Panc1 (cell line): Measurements from ENCODE around the gene C11orf68. TPM values are rescaled to one million over a fixed set of nuclear protein-coding genes. Genes with fewer than 3 reads are reported as not detected.
A peak's percentile ranks its signal among the peaks of the same experiment; 100 is the strongest.

Experiments
- ATAC-seq: fragments of 200-7000 bp; cut with Tn5 transposase; 2 replicates; pipeline ENCODE4 v1.9.1; 2020; ENCODE audit warnings: mild to moderate bottlenecking, moderate library complexity
- BruUV-seq: library from RNA; stranded (reverse); fragments of 400-500 nt; replicated peaks from 2 replicates; lab custom pipeline; 2021; lab: Mats Ljungman, UMichigan
- CTCF ChIA-PET: fragments of 300-600 bp; sonication (Branson Sonifier 250); formaldehyde crosslinking; loops from one replicate; lab custom pipeline; 2022; ENCODE audit warnings: antibody characterized with exemption; lab: Charles Lee
- POLR2A ChIA-PET: fragments of 300-600 bp; sonication (Branson Sonifier 250); formaldehyde crosslinking; loops from one replicate; lab custom pipeline; 2022; ENCODE audit warnings: antibody characterized with exemption; lab: Charles Lee
- DNase-seq: peaks from one replicate; pipeline ENCODE4 v3.0.0-alpha.2; 2010; ENCODE audit warnings: low read depth, low spot score
- H3K27ac ChIP-seq: 2 replicates; pipeline ENCODE4 v1.5.1; 2011; ENCODE audit warnings: mild to moderate bottlenecking, low read length, inconsistent platforms
- H3K27me3 ChIP-seq: fragments of 200-500 bp; sonication (Bioruptor generic); 2 replicates; pipeline ENCODE4 v1.6.0; 2014; ENCODE audit warnings: low read length, inconsistent platforms; ENCODE audit not compliant: control insufficient read depth, insufficient read depth
- H3K36me3 ChIP-seq: fragments of 200-500 bp; sonication (Bioruptor generic); 2 replicates; pipeline ENCODE4 v1.5.1; 2014; ENCODE audit warnings: inconsistent platforms, mild to moderate bottlenecking, low read length, moderate library complexity; ENCODE audit not compliant: control insufficient read depth, insufficient read depth
- H3K4me1 ChIP-seq: 2 replicates; pipeline ENCODE4 v1.5.1; 2011; ENCODE audit warnings: inconsistent platforms, mild to moderate bottlenecking, low read length, moderate library complexity; ENCODE audit not compliant: control insufficient read depth, insufficient read depth
- H3K4me3 ChIP-seq, 2 experiments: 2 replicates each; pipeline ENCODE4 v1.5.1; 2011 to 2012; ENCODE audit warnings: low read depth in 2 of 2, low read length in 2 of 2, mild to moderate bottlenecking in 2 of 2, inconsistent platforms in 1 of 2, moderate library complexity in 1 of 2
- H3K9me3 ChIP-seq: fragments of 200-500 bp; sonication (Bioruptor generic); 2 replicates; pipeline ENCODE4 v1.5.1; 2014; ENCODE audit warnings: low read depth, mild to moderate bottlenecking, inconsistent platforms, low read length, moderate library complexity; ENCODE audit not compliant: control insufficient read depth, insufficient read depth
- POLR2AphosphoS5 ChIP-seq: IDR thresholded peaks from 2 replicates; pipeline ENCODE4 v1.6.1; 2012; ENCODE audit warnings: mild to moderate bottlenecking, low read depth, low read length, moderate library complexity
- REST ChIP-seq, 2 experiments: IDR thresholded peaks; 2 replicates each; pipeline ENCODE4 v1.6.1; 2011 to 2012; ENCODE audit warnings: low read depth in 2 of 2, control low read depth in 1 of 2, low read length in 1 of 2, mild to moderate bottlenecking in 1 of 2, moderate library complexity in 1 of 2; ENCODE audit not compliant: insufficient read depth in 1 of 2
- SIN3A ChIP-seq: IDR thresholded peaks from 2 replicates; pipeline ENCODE4 v1.6.1; 2012; ENCODE audit warnings: low read depth, mild to moderate bottlenecking, low read length, moderate library complexity, borderline replicate concordance; ENCODE audit not compliant: insufficient read depth
- TCF7L2 ChIP-seq: IDR thresholded peaks from 2 replicates; pipeline ENCODE4 v1.6.1; 2011; ENCODE audit warnings: mild to moderate bottlenecking, low read depth, low read length, inconsistent platforms
- in situ Hi-C: cut with HindIII; loops from 2 replicates; pipeline ENCODE4 v1.10.0; 2016; ENCODE audit warnings: low sequenced_read_pairs, low pct_unique_long_range_greater_than_20kb
- intact Hi-C: fragments of 100-400 bp; cut with micrococcal nuclease; formaldehyde crosslinking; loops from one replicate; pipeline ENCODE4 v1.10.0; 2022; ENCODE audit not compliant: unreplicated experiment
- total RNA-seq: library from RNA; stranded (reverse); gene quantifications from one replicate; pipeline ENCODE4 v1.2.1, GENCODE V29; 2021; ENCODE audit not compliant: unreplicated experiment
- TF ChIP-seq, protein P1 (sequence below): fragments of 450-650 bp; IDR thresholded peaks from 2 replicates; pipeline ENCODE4 v1.5.1; 2017; ENCODE audit warnings: mild to moderate bottlenecking

C11orf68 gene
- total RNA-seq, 1 experiment from 2014 or later = 84.7 TPM

DNA sequence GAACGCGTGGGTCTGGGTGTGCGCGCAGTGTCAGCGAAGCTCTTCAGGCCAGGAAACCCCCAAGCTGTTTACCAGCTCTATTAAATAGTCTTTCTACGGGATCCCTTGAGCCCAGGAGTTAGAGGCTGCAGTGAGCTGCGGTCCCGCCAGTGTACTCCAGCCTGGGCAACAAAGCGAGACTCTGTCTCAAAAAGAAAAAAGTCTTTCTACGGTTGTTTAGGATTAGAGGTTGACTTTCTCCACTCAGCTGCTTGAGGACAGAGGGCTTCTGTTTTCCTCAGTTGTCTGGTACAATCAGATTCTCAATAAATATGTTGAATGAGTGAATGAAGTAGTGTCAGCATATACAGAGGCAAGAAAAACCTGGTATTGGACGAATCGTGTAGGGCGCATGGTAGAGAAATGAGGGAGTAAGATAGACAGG, 43.3 kb upstream of the C11orf68 start:
- CTCF ChIA-PET = no interaction called here
- BruUV-seq = no TSS peak
- Histone ChIP-seq H3K4me3 (peak overlapping the region; percentile 82 to 89), H3K36me3 (peaks cover 5% of the 10 kb centered on the region; the same call in 1 of the 2 replicates), H3K27ac (peak overlapping the region; percentile 81), H3K4me1 (peaks cover 11% of the 10 kb centered on the region), H3K27me3 (no peaks in the 10 kb centered on the region), H3K9me3 (no peaks in the 10 kb centered on the region)
- POLR2A ChIA-PET = interaction anchor here (0.6 kb wide), 1 partner anchor 40 kb away, joined by 7 read pairs; the partner anchor contains the start of genes BANF1 and EIF1AD
- ATAC-seq (peak; percentile 2), DNase-seq (no peak)
- intact Hi-C loops (no loop called here), in situ Hi-C loops (no loop called here)
- TF ChIP-seq REST (IDR thresholded peaks at IDR 0.05; ENCODE audit: insufficient read depth in 1 of 2, low read depth in 2 of 2, low read length in 1 of 2) = no peak
- TF ChIP-seq, protein P1, sequence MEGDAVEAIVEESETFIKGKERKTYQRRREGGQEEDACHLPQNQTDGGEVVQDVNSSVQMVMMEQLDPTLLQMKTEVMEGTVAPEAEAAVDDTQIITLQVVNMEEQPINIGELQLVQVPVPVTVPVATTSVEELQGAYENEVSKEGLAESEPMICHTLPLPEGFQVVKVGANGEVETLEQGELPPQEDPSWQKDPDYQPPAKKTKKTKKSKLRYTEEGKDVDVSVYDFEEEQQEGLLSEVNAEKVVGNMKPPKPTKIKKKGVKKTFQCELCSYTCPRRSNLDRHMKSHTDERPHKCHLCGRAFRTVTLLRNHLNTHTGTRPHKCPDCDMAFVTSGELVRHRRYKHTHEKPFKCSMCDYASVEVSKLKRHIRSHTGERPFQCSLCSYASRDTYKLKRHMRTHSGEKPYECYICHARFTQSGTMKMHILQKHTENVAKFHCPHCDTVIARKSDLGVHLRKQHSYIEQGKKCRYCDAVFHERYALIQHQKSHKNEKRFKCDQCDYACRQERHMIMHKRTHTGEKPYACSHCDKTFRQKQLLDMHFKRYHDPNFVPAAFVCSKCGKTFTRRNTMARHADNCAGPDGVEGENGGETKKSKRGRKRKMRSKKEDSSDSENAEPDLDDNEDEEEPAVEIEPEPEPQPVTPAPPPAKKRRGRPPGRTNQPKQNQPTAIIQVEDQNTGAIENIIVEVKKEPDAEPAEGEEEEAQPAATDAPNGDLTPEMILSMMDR = no peak
- TF ChIP-seq SIN3A = no peak
- TF ChIP-seq POLR2AphosphoS5 = no peak
- no peak for TF ChIP-seq TCF7L2

- intact Hi-C loops = no loop called here
- peaks cover 5% of the 10 kb centered on the region; the same call in 1 of the 2 replicates for H3K36me3 ChIP-seq
- ATAC-seq (peak; percentile 96), DNase-seq (peak; percentile 93)
- peak within 1 kb of the TSS; percentile 99 for H3K27ac ChIP-seq
- BruUV-seq = TSS peak; percentile 99
- peaks cover 11% of the 10 kb centered on the region for H3K4me1 ChIP-seq
- peak within 1 kb of the TSS; percentile 82 to 89 for H3K4me3 ChIP-seq
- in situ Hi-C loops = no loop called here
- CTCF ChIA-PET = no interaction called here
- H3K9me3 ChIP-seq = no peaks in the 10 kb centered on the region
- POLR2A ChIA-PET = interaction anchor here (1.0 kb wide), 1 partner anchor 63 kb away, joined by 3 read pairs; no protein-coding TSS in a partner anchor
- H3K27me3 ChIP-seq = no peaks in the 10 kb centered on the region
- TF ChIP-seq TCF7L2 (peak; percentile 84), REST (IDR thresholded peaks at IDR 0.05; ENCODE audit: insufficient read depth in 1 of 2, low read depth in 2 of 2, low read length in 1 of 2) (peak in 1 of 2 experiments; percentile 8; a peak in 1 of 4 replicates), POLR2AphosphoS5 (peak; percentile 98), SIN3A (peak; percentile 97; the same call in 1 of the 2 replicates)
- TF ChIP-seq, protein P1 = no peak
Observed at GRCh38 chr11:65961267-65962140, 42.6 kb upstream of the C11orf68 start, which contains the start of gene SART1. Gene SART1 (plus strand): TSS chr11:65961734. CDS start chr11:65961781, 47 bp downstream.
